Measurements from ENCODE around the gene GUCA2A.

- TF ChIP-seq CTCF (IDR thresholded peaks at IDR 0.05) (no peak), POLR2AphosphoS5 (IDR thresholded peaks at IDR 0.05; ENCODE audit: low read depth, low read length) (no peak), TCF7L2 (IDR thresholded peaks at IDR 0.05; ENCODE audit: low read depth, low read length) (no peak)
Measured at GRCh38 chr1:42195841-42196240, 31.3 kb upstream of the GUCA2A start.

All from Panc1 (cell line).